Activated naive CD4-positive, alpha-beta T cell treated with anti-CD3 and anti-CD28 coated beads, Interleukin-2, amount 10 ng/mL, durations not matched to agents 7 days and 5 days (primary cell): ENCODE measurements around the gene SCT.
A peak's percentile ranks its signal among the peaks of the same experiment; 100 is the strongest.

Experiments used
- CTCF ChIA-PET: fragments of 350-600 bp; sonication (Branson Sonifier 250); formaldehyde crosslinking; loops from one replicate; lab custom pipeline; 2021; ENCODE audit warnings: antibody characterized with exemption; lab: Charles Lee
- DNase-seq: peaks from one replicate; pipeline ENCODE4 v3.0.0-alpha.2; 2020
- H3K27ac Mint-ChIP-seq: one replicate; pipeline ENCODE4 v1.8.0; 2021; ENCODE audit warnings: mild to moderate bottlenecking, moderate library complexity, mixed read lengths
- H3K27me3 Mint-ChIP-seq: one replicate; pipeline ENCODE4 v1.8.0; 2021; ENCODE audit warnings: mild to moderate bottlenecking, mixed read lengths
- H3K36me3 Mint-ChIP-seq: one replicate; pipeline ENCODE4 v1.8.0; 2021; ENCODE audit warnings: mixed read lengths
- H3K4me1 Mint-ChIP-seq: one replicate; pipeline ENCODE4 v1.8.0; 2021; ENCODE audit warnings: mixed read lengths
- H3K4me3 Mint-ChIP-seq: one replicate; pipeline ENCODE4 v1.8.0; 2021; ENCODE audit warnings: mild to moderate bottlenecking, moderate library complexity, mixed read lengths
- H3K9me3 Mint-ChIP-seq: one replicate; pipeline ENCODE4 v1.8.0; 2021; ENCODE audit warnings: mixed read lengths

SCT gene

DNA sequence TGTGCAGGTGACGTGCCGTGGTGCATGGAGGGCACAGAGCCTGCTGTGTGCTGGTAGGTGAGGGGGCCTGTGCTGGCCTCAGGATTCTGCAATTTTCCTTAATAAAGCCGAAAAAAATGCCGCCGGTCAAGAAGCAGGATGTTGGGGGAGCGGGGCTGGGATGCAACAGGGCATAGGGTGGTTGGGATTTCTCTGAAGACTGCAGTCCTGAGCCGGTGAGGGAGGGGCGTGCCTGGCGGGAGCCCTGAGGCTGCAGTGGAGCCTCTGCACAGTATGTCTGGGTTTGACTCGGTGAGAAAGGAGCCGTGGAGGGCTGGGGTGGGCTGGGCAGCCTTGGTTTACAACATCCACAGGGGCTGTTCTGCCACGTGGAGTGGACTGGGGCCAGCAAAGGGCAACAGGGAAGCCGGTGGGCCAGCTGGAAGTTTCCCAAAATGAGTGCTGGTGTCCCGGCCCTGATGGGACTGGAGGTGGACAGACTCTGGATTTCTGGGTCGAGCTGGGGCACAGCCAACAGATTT is 3.6 kb downstream of the SCT start:
- Mint-ChIP-seq H3K4me1 (peaks cover 7% of the 10 kb centered on the region), H3K4me3 (no peak overlapping the region), H3K9me3 (no peaks in the 10 kb centered on the region), H3K27me3 (peaks cover 41% of the 10 kb centered on the region), H3K36me3 (peaks cover 2% of the 10 kb centered on the region), H3K27ac (peak overlapping the region; percentile 78)
- CTCF ChIA-PET = no interaction called here
- DNase-seq = no peak

DNA sequence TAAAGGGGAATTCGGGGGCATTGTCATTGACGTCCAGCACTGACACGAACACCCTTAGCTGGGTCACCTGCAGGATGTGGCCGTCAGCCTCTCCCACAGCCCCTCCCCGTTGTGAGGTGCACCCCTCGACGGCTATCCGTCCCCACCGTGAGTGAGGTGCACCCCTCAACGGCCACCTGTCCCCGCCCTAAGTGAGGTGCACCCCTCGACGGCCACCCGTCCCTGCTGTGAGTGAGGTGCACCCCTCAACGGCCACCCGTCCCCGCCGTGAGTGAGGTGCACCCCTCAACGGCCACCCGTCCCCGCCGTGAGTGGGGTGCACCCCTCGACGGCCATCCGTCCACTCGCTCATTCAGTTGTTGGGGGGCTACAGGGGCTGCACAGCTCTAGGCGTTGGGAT is 5.1 kb downstream of the SCT start:
- no peak overlapping the region for H3K4me3 Mint-ChIP-seq
- no peaks in the 10 kb centered on the region for H3K36me3 Mint-ChIP-seq
- H3K9me3 Mint-ChIP-seq = no peaks in the 10 kb centered on the region
- CTCF ChIA-PET = no interaction called here
- no peak overlapping the region for H3K27ac Mint-ChIP-seq
- no peaks in the 10 kb centered on the region for H3K4me1 Mint-ChIP-seq
- H3K27me3 Mint-ChIP-seq = peaks cover 30% of the 10 kb centered on the region
- no peak for DNase-seq

DNA sequence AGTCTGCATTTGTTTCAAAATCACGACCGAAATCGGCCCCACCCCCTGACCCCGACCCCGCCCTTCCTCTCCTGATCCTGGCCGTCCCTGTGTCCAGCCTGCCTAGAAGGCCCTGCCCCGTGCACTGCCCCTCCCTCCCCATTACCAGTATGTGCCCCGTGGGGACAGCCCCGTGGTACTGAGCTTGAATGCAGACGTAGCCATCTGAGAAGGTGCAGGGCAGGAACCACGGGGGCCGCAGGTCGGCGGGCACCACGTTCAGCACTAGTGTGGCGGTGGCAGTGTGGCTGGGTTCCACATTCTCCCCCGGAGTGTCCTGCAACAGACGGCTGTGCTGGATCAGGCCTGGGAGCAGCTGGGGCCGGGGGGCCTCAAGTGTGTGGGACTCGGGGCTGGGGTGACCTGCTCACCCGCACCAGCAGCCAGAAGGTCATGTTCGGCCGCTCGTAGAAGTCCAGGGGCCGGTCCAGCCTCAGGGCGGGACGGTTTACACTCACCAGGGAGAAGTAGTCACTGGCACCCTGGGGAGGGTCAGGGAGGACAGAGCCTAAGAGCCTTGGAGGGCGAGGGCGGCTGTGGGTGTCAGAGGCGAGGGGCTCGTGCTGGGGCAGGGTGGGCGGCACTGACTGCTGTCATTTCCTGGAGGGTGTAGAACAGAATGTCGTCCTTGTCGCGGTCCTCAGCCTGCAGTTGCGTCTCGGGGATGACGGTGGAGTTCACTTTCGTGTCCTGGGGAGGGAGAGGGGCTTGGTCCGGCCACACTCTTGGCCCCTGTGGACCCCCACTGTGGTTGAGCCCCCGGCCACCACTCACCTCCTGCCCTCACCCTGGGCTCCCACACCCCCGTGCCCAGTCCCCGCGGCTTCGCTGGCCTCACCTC is 5.8 kb downstream of the SCT start:
- Mint-ChIP-seq H3K4me1 (peaks cover 5% of the 10 kb centered on the region), H3K27me3 (peaks cover 26% of the 10 kb centered on the region)
- CTCF ChIA-PET = no interaction called here

DNA sequence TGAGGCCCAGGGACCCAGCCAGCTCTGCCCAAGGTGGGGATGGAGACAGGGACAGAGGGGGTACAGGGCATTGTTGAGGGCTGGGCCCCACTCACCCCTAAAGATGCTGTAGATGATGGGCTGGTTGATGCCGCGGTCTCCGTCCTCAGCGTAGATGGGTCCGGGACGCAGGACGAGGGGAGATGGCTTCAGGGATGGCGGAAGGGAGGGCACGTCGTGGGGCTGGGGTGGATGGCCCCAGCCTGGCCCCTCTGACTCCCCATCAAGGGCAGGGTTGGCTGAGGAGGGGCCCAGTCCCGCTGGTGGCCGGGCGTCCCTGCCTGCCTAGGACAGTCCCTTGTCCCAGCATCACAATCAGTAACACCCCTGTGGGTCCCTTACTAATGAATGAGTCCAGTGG is 6.8 kb downstream of the SCT start:
- Mint-ChIP-seq H3K27ac (no peak overlapping the region), H3K4me3 (no peak overlapping the region), H3K9me3 (no peaks in the 10 kb centered on the region), H3K36me3 (no peaks in the 10 kb centered on the region), H3K27me3 (peaks cover 20% of the 10 kb centered on the region), H3K4me1 (peaks cover 9% of the 10 kb centered on the region)
- no peak for DNase-seq
- CTCF ChIA-PET = no interaction called here

More for the DNA sequence above, 5.8 kb downstream of the SCT start:
- Mint-ChIP-seq H3K9me3 (no peaks in the 10 kb centered on the region), H3K4me3 (no peak overlapping the region), H3K36me3 (no peaks in the 10 kb centered on the region), H3K27ac (no peak overlapping the region)
- DNase-seq = no peak

DNA sequence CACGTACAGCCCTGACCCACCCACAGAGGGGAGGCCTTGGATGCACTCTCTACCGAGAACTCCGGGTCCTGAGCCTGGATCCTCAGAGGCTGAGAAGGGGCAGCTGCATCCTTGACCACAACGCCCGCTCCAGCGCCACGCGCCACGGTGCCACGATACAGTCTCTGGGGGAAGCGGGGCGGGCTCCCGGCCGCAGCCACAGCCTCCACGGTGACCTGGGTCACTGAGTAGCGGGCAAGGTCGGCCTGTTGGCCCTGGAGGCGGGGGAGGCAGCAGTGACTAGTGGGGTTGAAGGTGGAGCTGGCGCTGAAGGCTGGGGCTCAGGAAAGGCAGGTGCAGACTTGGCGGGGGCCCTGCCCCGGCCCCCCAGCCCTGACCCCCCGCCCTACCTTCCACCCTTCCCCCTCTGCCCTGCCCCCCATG is 7.3 kb downstream of the SCT start:
- no peaks in the 10 kb centered on the region for H3K9me3 Mint-ChIP-seq
- DNase-seq = no peak
- no peak overlapping the region for H3K27ac Mint-ChIP-seq
- no peak overlapping the region for H3K4me3 Mint-ChIP-seq
- CTCF ChIA-PET = no interaction called here
- peaks cover 15% of the 10 kb centered on the region for H3K27me3 Mint-ChIP-seq
- H3K4me1 Mint-ChIP-seq = peaks cover 9% of the 10 kb centered on the region
- H3K36me3 Mint-ChIP-seq = no peaks in the 10 kb centered on the region

DNA sequence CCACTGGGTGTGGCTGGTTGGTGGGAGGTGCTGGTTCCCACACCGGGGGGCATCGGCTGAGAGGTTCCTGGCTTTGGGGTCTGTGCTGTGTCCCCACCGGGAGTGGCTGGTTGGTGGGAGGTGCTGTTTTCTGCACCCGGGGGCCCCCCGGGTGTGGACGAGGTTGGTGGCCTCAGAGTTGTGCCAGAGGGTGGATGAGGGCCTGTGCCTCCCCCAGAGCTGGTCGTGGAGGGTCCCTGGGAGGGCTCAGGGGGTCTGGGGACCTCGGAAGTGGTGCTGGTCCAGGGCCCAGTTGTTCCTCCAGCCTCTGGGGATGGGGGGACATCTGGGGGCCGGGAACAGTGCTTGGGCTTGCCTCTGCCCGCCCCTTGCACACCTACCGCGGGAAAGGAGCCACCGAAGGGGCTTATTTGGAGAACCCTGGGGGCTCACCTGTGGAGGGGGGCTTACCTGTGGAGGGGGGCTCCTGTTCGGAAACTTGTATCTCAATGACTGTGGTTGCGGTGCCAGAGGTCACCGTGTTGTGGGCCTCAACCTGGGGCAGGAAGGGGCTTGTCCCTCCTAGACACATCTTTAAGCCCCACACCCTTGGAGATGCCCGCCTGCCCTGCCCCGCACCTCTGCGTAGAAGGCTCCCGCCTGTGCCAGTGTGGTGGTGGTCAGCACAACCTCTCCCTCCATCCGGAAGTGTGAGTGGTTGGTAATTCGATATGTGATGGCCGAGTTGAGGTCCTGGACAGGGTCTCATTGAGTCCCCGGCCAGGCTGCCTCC is 7.9 kb downstream of the SCT start:
- H3K9me3 Mint-ChIP-seq = no peaks in the 10 kb centered on the region
- H3K4me1 Mint-ChIP-seq = peaks cover 15% of the 10 kb centered on the region
- peak overlapping the region; percentile 5 for H3K27ac Mint-ChIP-seq

GRCh38 chr11:617912-618682 is 8.9 kb downstream of the SCT start:
- CTCF ChIA-PET = no interaction called here
- Mint-ChIP-seq H3K9me3 (no peaks in the 10 kb centered on the region), H3K27ac (no peak overlapping the region), H3K27me3 (peaks cover 11% of the 10 kb centered on the region), H3K4me1 (peaks cover 20% of the 10 kb centered on the region), H3K36me3 (peaks cover 6% of the 10 kb centered on the region), H3K4me3 (no peak overlapping the region)
- DNase-seq = no peak

More for the DNA sequence above, 7.9 kb downstream of the SCT start:
- H3K27me3 Mint-ChIP-seq = peaks cover 16% of the 10 kb centered on the region
- peaks cover 5% of the 10 kb centered on the region for H3K36me3 Mint-ChIP-seq
- CTCF ChIA-PET = no interaction called here
- no peak overlapping the region for H3K4me3 Mint-ChIP-seq
- DNase-seq = no peak

- Mint-ChIP-seq H3K4me3 (no peak overlapping the region), H3K36me3 (peaks cover 6% of the 10 kb centered on the region), H3K4me1 (peaks cover 20% of the 10 kb centered on the region)
Measured at GRCh38 chr11:617199-617911, 9.6 kb downstream of the SCT start.

DNA sequence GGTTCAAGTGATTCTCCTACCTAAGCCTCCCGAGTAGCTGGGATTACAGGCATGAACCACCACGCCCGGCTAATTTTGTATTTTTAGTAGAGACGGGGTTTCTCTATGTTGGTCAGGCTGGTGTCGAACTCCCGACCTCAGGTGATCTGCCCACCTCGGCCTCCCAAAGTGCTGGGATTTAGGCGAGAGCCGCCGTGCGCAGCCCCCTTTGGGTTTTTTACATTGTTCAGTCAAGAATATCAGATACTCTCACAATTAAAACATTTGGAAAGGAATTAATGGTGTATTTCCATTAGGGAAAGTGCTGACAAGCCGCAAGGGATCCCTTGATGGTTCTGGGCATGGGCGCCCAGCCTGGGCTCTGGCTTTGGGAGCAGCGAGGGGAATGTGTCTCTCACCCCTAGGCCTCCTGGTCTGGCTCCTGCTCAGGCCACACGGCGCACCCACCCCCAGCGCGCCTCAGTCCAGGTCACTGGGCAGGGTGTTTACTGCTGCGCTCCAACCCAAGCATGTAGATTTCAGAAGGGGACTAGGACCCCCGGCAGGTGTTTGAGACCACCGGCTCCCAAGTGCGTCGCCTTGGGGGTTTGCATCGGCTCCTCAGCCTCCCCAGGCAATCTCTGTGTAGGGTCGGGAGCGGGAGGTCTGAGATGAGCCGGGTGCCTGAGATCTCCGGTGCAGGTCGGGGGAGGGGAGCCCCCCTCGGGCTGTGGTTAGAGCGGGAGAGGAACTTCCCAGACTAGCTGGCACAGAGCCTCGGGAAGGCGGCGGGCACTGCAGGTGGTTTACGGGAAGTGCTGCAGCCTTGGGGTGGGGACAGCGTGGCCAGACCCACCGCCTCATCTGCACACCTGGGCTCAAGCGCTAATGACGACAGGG is 10.4 kb downstream of the SCT start:
- CTCF ChIA-PET = no interaction called here
- H3K36me3 Mint-ChIP-seq = peaks cover 10% of the 10 kb centered on the region
- H3K9me3 Mint-ChIP-seq = no peaks in the 10 kb centered on the region
- peaks cover 24% of the 10 kb centered on the region for H3K4me1 Mint-ChIP-seq
- H3K27ac Mint-ChIP-seq = peak overlapping the region; percentile 96
- peaks cover 11% of the 10 kb centered on the region for H3K27me3 Mint-ChIP-seq
- H3K4me3 Mint-ChIP-seq = peak overlapping the region; percentile 89
- no peak for DNase-seq

More at GRCh38 chr11:617199-617911, 9.6 kb downstream of the SCT start:
- no peak for DNase-seq
- CTCF ChIA-PET = no interaction called here
- peaks cover 11% of the 10 kb centered on the region for H3K27me3 Mint-ChIP-seq
- no peaks in the 10 kb centered on the region for H3K9me3 Mint-ChIP-seq
- H3K27ac Mint-ChIP-seq = no peak overlapping the region

DNA sequence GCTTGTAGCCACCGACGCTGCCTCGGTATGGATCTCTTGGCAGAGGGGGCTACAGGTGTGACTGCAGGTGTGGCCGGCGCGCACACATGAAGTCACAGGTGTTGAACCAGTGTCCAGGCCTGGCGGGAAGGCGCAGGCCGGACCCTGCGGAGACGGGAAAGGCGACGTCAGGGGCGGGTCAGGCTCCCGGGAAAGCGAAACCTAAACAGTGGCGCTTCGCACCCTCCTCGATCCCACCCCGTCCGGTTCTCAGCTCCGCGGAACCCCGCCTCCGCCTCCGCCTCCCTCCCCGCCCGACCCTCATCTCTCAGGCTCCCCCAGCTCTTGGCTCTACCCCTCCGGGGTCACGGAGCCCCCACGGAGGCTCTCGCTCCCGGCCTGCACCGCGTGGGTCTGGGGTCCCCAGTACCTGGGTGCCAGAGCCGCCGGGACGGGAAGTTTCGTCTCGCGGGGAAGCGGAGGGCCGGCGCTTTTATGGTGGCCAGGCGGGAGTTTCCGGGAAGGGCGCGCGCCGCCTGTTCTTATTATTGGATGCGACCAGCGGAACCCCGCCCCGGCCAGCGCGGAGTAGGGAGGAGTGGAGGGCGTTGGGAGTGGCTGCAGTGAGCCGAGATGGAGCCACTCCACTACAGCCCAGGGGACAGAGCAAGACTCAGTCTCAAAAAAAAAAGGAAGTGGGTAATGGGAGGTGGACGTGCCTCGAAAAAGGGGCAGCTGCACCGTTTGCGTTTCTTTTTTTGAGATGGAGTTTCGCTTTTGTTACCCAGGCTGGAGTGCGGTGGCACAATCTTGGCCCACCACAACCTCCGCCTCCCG is 11.3 kb downstream of the SCT start, which contains the start of gene IRF7:
TSS of gene IRF7 (minus strand) at position 447 of the 816 bp plus-strand sequence. CDS start 586 bp downstream, outside the sequence.
- Mint-ChIP-seq H3K27me3 (peaks cover 11% of the 10 kb centered on the region), H3K27ac (peak within 1 kb of the TSS; percentile 96), H3K9me3 (no peaks in the 10 kb centered on the region), H3K4me3 (peak within 1 kb of the TSS; percentile 89), H3K36me3 (peaks cover 12% of the 10 kb centered on the region), H3K4me1 (peaks cover 24% of the 10 kb centered on the region)
- CTCF ChIA-PET = interaction anchor here (0.8 kb wide), 1 partner anchor 61 kb away, joined by 3 read pairs; no protein-coding TSS in a partner anchor
- peak; percentile 94 for DNase-seq

DNA sequence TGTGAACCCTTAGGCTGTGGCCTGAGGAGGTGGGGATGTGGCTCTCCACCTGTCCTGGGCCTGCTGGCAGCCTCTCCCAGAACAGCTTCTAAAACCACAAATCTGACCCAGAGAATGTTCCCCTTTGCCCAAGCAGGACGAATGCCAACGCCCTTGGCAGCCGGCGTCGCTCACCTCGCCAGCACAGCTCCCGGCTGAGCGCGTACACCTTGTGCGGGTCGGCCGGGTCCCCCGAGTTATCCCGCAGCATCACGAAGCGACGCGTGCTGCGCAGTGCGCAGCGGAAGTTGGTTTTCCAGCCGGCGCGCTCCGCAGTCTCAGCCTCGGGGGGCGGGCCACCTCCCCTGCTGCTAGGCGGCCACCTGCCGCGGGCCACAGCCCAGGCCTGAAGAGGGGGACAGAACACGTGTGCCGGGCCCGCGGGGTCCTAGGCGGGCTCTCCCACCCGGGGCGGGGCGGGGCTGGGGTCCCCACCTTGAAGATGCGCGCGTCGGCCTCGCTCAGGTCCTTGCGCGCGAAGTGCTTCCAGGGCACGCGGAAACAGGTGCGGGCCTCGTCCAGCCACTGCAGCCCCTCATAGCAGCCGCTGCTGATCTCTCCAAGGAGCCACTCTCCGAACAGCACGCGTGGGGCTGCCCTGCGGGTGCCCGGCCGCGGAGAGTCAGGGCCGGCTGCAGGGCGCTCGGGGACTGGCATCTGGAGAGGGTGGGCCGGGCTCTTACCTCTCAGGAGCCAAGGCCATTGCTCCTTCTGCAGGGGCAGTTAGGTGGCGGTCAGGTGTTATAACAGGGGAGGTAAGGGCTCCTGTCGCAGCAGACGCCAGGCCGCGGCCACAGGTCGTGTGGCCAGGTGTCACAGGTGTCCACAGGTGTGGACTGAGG is 12.1 kb downstream of the SCT start:
- peaks cover 24% of the 10 kb centered on the region for H3K4me1 Mint-ChIP-seq
- H3K4me3 Mint-ChIP-seq = peak overlapping the region; percentile 89
- H3K36me3 Mint-ChIP-seq = peaks cover 14% of the 10 kb centered on the region
- H3K27me3 Mint-ChIP-seq = peaks cover 11% of the 10 kb centered on the region
- CTCF ChIA-PET = interaction anchor here (0.8 kb wide), 1 partner anchor 60 kb away, joined by 3 read pairs; no protein-coding TSS in a partner anchor
- peak overlapping the region; percentile 96 for H3K27ac Mint-ChIP-seq
- no peak for DNase-seq
- no peaks in the 10 kb centered on the region for H3K9me3 Mint-ChIP-seq
